ENCODE measurements around the gene C10orf105. TPM values are rescaled to one million over a fixed set of nuclear protein-coding genes. Genes with fewer than 3 reads are reported as not detected.
A peak's percentile ranks its signal among the peaks of the same experiment; 100 is the strongest.

C10orf105 gene
- total and polyA plus RNA-seq, 2 of the 13 experiments (the other 11 are each of a cell fraction or from before 2014, with no cell fraction given): not detected

- TF ChIP-seq ZNF768 (CRISPR knock-in tag; IDR thresholded peaks at IDR 0.05) (peak; percentile 87), LCORL (IDR thresholded peaks at IDR 0.05) (peak; percentile 39; the same call in 1 of the 2 replicates), LCORL (CRISPR knock-in tag; IDR thresholded peaks at IDR 0.05) (peak; percentile 37; the same call in 1 of the 2 replicates), SMARCC2 (IDR thresholded peaks at IDR 0.05) (no peak), ZNF350 (CRISPR knock-in tag; IDR thresholded peaks at IDR 0.05; ENCODE audit: borderline replicate concordance, low read depth) (0 out of 2 replicates have a peak, but pooled peaks have one; percentile 27), HMG20A (CRISPR knock-in tag; IDR thresholded peaks at IDR 0.05; ENCODE audit: borderline replicate concordance) (0 out of 2 replicates have a peak, but pooled peaks have one; percentile 24), ZNF124 (CRISPR knock-in tag; IDR thresholded peaks at IDR 0.05) (no peak), ZNF121 (CRISPR knock-in tag; IDR thresholded peaks at IDR 0.05) (peak; percentile 94), ZNF674 (CRISPR knock-in tag; IDR thresholded peaks at IDR 0.05; ENCODE audit: low read depth) (no peak), ELF3 (CRISPR knock-in tag; IDR thresholded peaks at IDR 0.05) (peak; percentile 28; the same call in 1 of the 2 replicates), FOXA1 (IDR thresholded peaks at IDR 0.05) (no peak), FOXA1 (CRISPR knock-in tag; IDR thresholded peaks at IDR 0.05) (peak; percentile 56), ZNF574 (CRISPR knock-in tag; IDR thresholded peaks at IDR 0.05) (no peak), FOXA3 (CRISPR knock-in tag; IDR thresholded peaks at IDR 0.05) (peak; percentile 71), ZBTB20 (CRISPR knock-in tag; IDR thresholded peaks at IDR 0.05; ENCODE audit: borderline replicate concordance, low read depth) (no peak), ZNF260 (CRISPR knock-in tag; IDR thresholded peaks at IDR 0.05; ENCODE audit: borderline replicate concordance, low read depth) (no peak), SKI (IDR thresholded peaks at IDR 0.05; ENCODE audit: partially characterized antibody) (peak; percentile 18), HDAC2 (CRISPR knock-in tag; IDR thresholded peaks at IDR 0.05) (peak; percentile 66; the same call in 1 of the 2 replicates), ZNF710 (CRISPR knock-in tag; IDR thresholded peaks at IDR 0.05; ENCODE audit: borderline replicate concordance) (peak; percentile 87), MYPOP (CRISPR knock-in tag; IDR thresholded peaks at IDR 0.05) (no peak), U2AF1 (optimal IDR thresholded peaks at IDR 0.05; ENCODE audit: low read depth, low read length) (no peak), RARA (CRISPR knock-in tag; IDR thresholded peaks at IDR 0.05) (peak; percentile 99), TBX3 (IDR thresholded peaks at IDR 0.05; ENCODE audit: borderline replicate concordance) (peak; percentile 47; the same call in 1 of the 2 replicates), DNMT3B (CRISPR knock-in tag; conservative IDR thresholded peaks at IDR 0.05) (peak; percentile 46; the same call in 1 of the 2 replicates), PPARG (CRISPR knock-in tag; conservative IDR thresholded peaks at IDR 0.05) (0 out of 2 replicates have a peak, but pooled peaks have one; percentile 29), ZNF501 (CRISPR knock-in tag; IDR thresholded peaks at IDR 0.05) (0 out of 2 replicates have a peak, but pooled peaks have one; percentile 31), FOSL1 (CRISPR knock-in tag; IDR thresholded peaks at IDR 0.05; ENCODE audit: borderline replicate concordance) (peak; percentile 80; the same call in 1 of the 2 replicates)
Measured at GRCh38 chr10:71766717-71767419, 47.3 kb upstream of the C10orf105 start (continued).
